NCI-H82 (cell line): ENCODE measurements around the gene LPP.

Experiments
- DNase-seq: peaks from one replicate; lab custom pipeline; 2025; lab: John Stamatoyannopoulos, UW

Gene LPP

GRCh38 chr3:188169830-188170455, 16.0 kb downstream of the LPP start:
- no peak for DNase-seq

- no peak for DNase-seq
Observed at GRCh38 chr3:188170461-188171459, 16.8 kb downstream of the LPP start.

- DNase-seq, result no peak
Observed at GRCh38 chr3:188171682-188172467, 17.9 kb downstream of the LPP start.

GRCh38 chr3:188174317-188175044, 20.5 kb downstream of the LPP start:
- no peak for DNase-seq

DNA sequence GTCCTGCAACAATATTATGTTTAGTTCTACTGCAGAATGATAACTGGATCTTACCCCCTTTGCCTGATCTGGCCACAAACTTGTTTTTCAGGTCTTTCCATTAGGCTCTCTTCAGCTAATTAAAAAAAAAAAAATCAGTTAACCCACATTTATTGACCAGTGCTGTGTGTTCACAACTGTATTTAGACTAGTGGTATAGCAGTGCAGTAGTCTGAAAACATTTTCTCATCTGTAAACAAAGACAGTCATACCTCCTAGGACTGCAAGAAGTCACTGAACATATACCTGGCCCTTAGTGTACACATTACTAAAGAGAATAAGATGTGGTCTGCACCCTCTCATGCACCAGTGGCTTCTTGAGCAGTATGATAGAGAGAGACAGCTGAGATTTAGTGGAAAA, 22.5 kb downstream of the LPP start:
- no peak for DNase-seq

GRCh38 chr3:188176884-188177283, 22.9 kb downstream of the LPP start:
- DNase-seq, result no peak

DNA sequence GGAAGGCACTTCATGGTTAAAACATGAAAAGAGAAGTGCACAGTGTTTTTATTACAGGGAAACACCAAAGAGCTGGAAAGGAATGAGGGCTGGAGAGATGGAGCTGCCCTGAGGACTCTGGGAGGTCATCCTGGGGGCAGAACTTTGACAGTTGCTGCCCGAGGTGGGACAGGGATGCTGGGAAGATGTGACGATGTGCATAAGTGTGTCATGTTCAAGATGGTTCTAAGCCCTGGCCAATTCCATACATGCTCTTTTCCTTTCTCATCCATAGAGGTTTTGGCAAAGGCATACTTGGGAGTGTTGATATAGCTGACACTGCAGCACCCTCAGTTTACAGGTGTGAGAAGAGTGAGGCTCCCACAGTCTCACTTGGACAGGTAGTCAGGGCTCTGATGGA, 23.8 kb downstream of the LPP start:
- no peak for DNase-seq

GRCh38 chr3:188178293-188178936, 24.5 kb downstream of the LPP start:
- DNase-seq, result no peak

DNA sequence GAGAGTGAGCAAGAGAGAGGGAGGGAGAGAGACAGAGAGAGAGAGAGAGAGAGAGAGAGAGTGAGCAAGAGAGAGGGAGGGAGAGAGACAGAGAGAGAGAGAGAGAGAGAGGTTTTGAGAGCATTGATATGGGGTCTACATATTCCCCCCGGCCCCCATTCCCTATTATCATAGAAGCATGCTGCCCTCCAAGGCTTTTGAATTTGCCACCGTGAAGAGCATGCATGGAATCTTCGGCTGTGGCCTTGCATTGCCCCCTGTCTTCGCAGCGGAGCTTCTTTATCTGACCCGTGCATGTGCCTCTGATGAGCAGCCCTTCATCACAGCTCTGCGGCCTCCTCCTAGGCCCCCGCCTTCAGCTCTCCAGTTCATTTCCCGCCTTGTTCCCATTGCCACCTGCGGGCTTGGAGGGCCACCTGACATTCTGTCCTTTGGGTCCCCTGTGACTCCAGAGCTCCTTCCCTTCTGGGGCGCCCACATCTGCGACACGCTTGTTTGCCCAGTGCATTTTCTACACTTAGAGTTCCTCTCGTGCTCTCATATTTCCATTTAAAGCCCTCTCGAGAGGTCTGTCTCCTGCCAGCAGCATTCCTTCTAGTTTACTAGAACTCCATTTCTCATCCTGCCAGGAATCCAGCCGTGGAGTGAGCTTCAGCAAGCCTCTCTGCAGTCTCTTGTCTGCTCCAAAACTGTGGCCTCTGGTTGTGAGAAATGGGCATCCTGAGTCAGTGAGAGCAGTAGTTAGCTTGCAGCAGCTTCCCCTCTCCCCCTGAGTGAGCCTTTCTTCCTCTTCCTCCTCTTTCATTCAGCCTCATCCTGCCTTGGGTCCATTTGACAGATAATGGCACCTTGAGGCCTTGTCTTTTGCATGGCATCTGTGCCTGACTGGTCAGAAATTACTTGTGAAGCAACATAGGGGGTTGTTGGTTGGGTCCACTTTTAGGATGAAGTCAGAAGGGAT, 25.3 kb downstream of the LPP start:
- no peak for DNase-seq

- no peak for DNase-seq
Observed at GRCh38 chr3:188180114-188180513, 26.2 kb downstream of the LPP start.

DNA sequence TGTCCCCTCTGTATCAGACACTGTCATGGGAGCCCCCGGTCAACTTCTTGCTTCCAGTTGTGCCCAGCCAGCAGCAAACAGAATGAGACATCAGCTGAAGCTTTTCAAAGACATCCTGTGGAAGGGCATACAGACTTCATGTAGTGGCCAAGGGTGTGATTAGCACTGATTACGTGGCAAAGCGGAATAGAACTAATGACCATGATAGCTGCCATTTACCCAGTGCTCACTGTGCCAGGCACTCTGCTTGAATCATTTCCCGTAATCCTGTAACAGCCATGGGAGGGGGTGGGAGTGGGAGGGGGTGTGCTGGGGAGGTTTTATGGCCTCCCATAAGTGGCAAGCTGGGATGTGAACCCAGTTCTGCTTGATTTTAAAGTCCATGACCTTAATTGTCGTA, 29.5 kb downstream of the LPP start:
- no peak for DNase-seq

DNA sequence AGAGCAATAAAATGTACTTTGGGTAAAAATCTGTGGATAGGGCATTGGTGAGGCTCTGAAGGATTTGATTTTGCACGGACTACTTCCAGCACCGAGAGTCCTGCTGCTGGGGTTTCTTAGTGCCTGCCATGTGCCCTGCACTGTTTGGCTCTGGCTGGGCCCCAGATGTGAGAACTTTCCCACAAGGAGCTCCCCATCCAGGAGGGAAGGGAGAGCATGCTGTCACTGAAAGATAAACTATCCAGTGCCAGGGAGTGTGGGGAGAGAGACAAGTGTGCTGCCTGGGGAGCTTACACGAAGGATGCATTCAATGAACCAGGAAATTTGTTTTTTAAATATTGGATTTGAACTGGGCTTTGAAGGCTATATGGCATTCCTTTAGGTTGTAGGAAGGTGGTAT, 30.2 kb downstream of the LPP start:
- DNase-seq, result no peak

DNA sequence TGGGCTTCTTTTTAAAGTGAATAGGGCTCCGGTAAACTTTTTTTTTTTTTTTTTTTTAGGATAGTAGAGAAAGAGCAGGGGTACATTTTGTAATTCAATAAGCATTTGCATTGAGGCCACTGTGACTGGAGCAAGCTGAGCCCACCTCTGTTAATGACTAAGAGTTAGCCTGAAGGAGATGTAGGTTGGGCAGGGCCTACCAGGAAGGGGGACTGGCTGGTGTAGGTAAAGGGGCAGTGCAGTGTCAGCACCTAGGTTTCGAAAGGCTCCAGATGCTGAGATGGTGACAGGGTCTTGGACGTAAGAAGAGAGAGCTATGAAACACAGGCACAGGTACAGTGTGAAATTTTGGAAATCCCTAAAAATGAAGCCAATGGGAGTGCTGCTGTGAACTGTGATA, 30.7 kb downstream of the LPP start:
- no peak for DNase-seq

DNA sequence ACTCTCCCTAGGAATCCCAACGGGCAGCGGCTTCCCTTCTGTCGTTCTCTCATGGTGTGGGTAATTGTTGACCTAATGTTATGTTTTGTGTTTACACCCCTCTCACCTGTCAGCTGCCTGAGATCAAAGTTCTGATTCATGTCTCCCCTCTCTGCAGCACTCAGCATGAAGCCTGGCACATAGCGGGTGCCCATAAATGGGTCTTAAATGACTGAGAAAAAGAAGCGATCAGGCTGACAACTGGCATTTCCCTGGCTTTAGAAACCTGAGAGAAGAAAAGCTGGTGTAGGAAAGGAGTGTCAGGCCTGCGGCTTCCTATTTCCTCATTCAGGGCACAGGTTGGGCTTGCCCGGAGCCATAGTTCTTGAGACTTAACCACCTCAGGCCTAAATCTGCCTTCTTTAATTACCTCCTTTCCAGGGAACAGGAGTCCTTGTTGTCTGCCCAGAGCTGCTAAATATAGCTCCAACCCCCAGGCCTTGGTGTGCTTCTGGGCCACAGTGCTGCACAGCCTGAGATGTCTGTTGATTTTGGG, 31.8 kb downstream of the LPP start:
- no peak for DNase-seq

DNA sequence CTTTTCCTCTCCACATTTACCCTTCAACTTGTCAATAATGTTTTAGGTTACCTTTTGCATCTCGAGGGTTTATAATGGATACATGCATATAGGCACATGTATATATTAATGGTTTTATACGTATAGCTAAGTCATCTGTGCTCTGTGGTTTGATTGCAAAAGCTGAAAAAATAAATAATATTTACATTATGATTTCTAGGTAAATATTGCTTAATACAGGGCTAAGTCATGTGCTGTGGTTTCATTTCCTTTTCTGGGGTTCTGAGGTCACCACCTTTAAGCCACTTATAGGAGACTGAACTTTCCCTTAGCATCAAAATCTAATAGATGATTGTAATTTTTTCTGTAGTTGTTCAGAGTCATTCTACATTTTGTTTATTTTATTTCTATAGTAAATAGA, 33.1 kb downstream of the LPP start:
- no peak for DNase-seq

DNA sequence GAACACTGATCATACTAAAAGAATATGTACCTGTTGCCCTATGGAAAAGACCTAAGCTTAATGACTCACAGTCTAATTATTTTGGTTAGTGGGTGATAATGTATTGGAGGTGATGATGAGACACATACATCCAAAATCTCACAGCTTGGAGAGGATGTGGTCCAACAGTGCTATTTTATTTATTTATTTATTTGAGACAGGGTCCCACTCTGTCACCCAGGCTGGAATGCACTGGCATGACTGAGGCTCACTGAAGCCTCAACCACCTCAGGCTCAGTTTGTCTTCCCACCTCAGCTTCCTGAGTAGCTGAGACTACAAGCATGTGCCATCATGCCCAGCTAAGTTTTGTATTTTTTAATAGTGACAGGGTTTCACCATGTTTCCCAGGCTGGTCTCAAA, 35.0 kb downstream of the LPP start:
- DNase-seq, result no peak

GRCh38 chr3:188191460-188191859, 37.5 kb downstream of the LPP start:
- DNase-seq, result no peak

GRCh38 chr3:188192034-188192433, 38.1 kb downstream of the LPP start:
- no peak for DNase-seq

- DNase-seq, result no peak
Observed at GRCh38 chr3:188194332-188194731, 40.4 kb downstream of the LPP start.
